MM.1S (cell line): ENCODE results near the gene PDAP1.
A peak's percentile ranks its signal among the peaks of the same experiment; 100 is the strongest.

Source experiments
- DNase-seq: peaks from one replicate; pipeline ENCODE4 v3.0.0-alpha.2; 2015
- H2AFZ ChIP-seq: fragments of 300-600 bp; sonication (generic); 2 replicates; pipeline ENCODE4 v1.6.0; 2016; ENCODE audit warnings: antibody characterized with exemption, low read length
- H3F3A ChIP-seq: fragments of 300-600 bp; sonication (generic); 2 replicates; pipeline ENCODE4 v1.6.1; 2016; ENCODE audit warnings: mild to moderate bottlenecking, antibody characterized with exemption, low read length, moderate library complexity, mixed read lengths; ENCODE audit not compliant: insufficient read depth
- H3K27ac ChIP-seq: fragments of 300-600 bp; sonication (generic); 2 replicates; pipeline ENCODE4 v1.5.1; 2016; ENCODE audit warnings: mild to moderate bottlenecking, low read length
- H3K27me3 ChIP-seq: fragments of 300-600 bp; sonication (generic); replicated peaks from 2 replicates; pipeline ENCODE4 v1.6.0; 2016; ENCODE audit warnings: low read length; ENCODE audit not compliant: insufficient read depth
- H3K36me3 ChIP-seq: fragments of 300-600 bp; sonication (generic); replicated peaks from 2 replicates; pipeline ENCODE4 v1.6.1; 2016; ENCODE audit warnings: mild to moderate bottlenecking, low read length, mixed read lengths; ENCODE audit not compliant: insufficient read depth
- H3K4me1 ChIP-seq: fragments of 300-600 bp; sonication (generic); 2 replicates; pipeline ENCODE4 v1.6.1; 2016; ENCODE audit warnings: low read length, mixed read lengths
- H3K4me2 ChIP-seq: fragments of 300-600 bp; sonication (generic); 2 replicates; pipeline ENCODE4 v1.6.0; 2016; ENCODE audit warnings: low read depth, low read length
- H3K4me3 ChIP-seq: fragments of 300-600 bp; sonication (generic); 2 replicates; pipeline ENCODE4 v1.5.1; 2016; ENCODE audit warnings: low read length, mixed read lengths
- H3K79me2 ChIP-seq: fragments of 300-600 bp; sonication (generic); 2 replicates; pipeline ENCODE4 v1.6.1; 2016; ENCODE audit warnings: mixed run types, low read length, mixed read lengths
- H3K9ac ChIP-seq: fragments of 300-600 bp; sonication (generic); 2 replicates; pipeline ENCODE4 v1.6.1; 2016; ENCODE audit warnings: low read length, mixed read lengths
- H3K9me2 ChIP-seq: fragments of 300-600 bp; sonication (generic); replicated peaks from 2 replicates; pipeline ENCODE4 v1.6.1; 2016; ENCODE audit warnings: mild to moderate bottlenecking, low read length, mixed read lengths; ENCODE audit not compliant: insufficient read depth
- H3K9me3 ChIP-seq: fragments of 300-600 bp; sonication (generic); replicated peaks from 2 replicates; pipeline ENCODE4 v1.6.1; 2016; ENCODE audit warnings: mild to moderate bottlenecking, low read length, mixed read lengths; ENCODE audit not compliant: insufficient read depth
- H4K20me1 ChIP-seq: fragments of 300-600 bp; sonication (generic); 2 replicates; pipeline ENCODE4 v1.6.1; 2016; ENCODE audit warnings: mild to moderate bottlenecking, low read length, moderate library complexity, mixed read lengths; ENCODE audit not compliant: insufficient read depth
- CTCF ChIP-seq: fragments of 300-600 bp; sonication (generic); IDR thresholded peaks from 2 replicates; pipeline ENCODE4 v1.5.1; 2016; ENCODE audit warnings: antibody characterized with exemption, low read length, mixed read lengths
- EZH2 ChIP-seq: fragments of 300-600 bp; sonication (generic); optimal IDR thresholded peaks from 2 replicates; pipeline ENCODE3; 2017; ENCODE audit warnings: low read depth, mild to moderate bottlenecking, antibody characterized with exemption, low read length, mixed read lengths
- EZH2phosphoT487 ChIP-seq: fragments of 300-600 bp; sonication (generic); IDR thresholded peaks from 2 replicates; pipeline ENCODE4 v1.6.1; 2018; ENCODE audit warnings: antibody characterized with exemption, low read length

The PDAP1 gene

GRCh38 chr7:99395616-99396327, 12.6 kb downstream of the PDAP1 start:
- peaks cover 12% of the 10 kb centered on the region; the same call in 1 of the 2 replicates for H3K79me2 ChIP-seq
- no peaks in the 10 kb centered on the region for H3K9me2 ChIP-seq
- H3K27ac ChIP-seq: no peak overlapping the region
- no peaks in the 10 kb centered on the region for H3K9me3 ChIP-seq
- no peak overlapping the region for H3K4me3 ChIP-seq
- H3K4me1 ChIP-seq: no peaks in the 10 kb centered on the region
- no peak overlapping the region for H3K4me2 ChIP-seq
- H3K9ac ChIP-seq: no peak overlapping the region
- H3K36me3 ChIP-seq: no peaks in the 10 kb centered on the region
- TF ChIP-seq EZH2 (no peak), EZH2phosphoT487 (no peak), CTCF (no peak)
- no peaks in the 10 kb centered on the region for H4K20me1 ChIP-seq
- no peak overlapping the region for H2AFZ ChIP-seq
- DNase-seq: no peak
- H3K27me3 ChIP-seq: no peaks in the 10 kb centered on the region
- H3F3A ChIP-seq: peaks cover 8% of the 10 kb centered on the region

GRCh38 chr7:99394188-99394502, 14.3 kb downstream of the PDAP1 start:
- no peak overlapping the region for H3K27ac ChIP-seq
- TF ChIP-seq CTCF (no peak), EZH2phosphoT487 (no peak), EZH2 (no peak)
- no peaks in the 10 kb centered on the region for H3K4me1 ChIP-seq
- H3K27me3 ChIP-seq: no peaks in the 10 kb centered on the region
- H3F3A ChIP-seq: peaks cover 8% of the 10 kb centered on the region
- peaks cover 12% of the 10 kb centered on the region; the same call in 1 of the 2 replicates for H3K79me2 ChIP-seq
- H4K20me1 ChIP-seq: no peaks in the 10 kb centered on the region
- no peak for DNase-seq
- no peaks in the 10 kb centered on the region for H3K36me3 ChIP-seq
- H3K9me2 ChIP-seq: no peaks in the 10 kb centered on the region
- H3K9me3 ChIP-seq: no peaks in the 10 kb centered on the region
- H3K9ac ChIP-seq: no peak overlapping the region
- no peak overlapping the region for H3K4me2 ChIP-seq
- H2AFZ ChIP-seq: no peak overlapping the region
- H3K4me3 ChIP-seq: no peak overlapping the region

GRCh38 chr7:99393355-99394187, 14.8 kb downstream of the PDAP1 start:
- Histone ChIP-seq H3K4me2 (peak overlapping the region; percentile 77), H3K9me3 (no peaks in the 10 kb centered on the region), H3K4me1 (no peaks in the 10 kb centered on the region), H3K79me2 (peaks cover 12% of the 10 kb centered on the region; the same call in 1 of the 2 replicates), H2AFZ (0 out of 2 replicates have a peak overlapping the region, but pooled peaks have one; percentile 34), H3K27me3 (no peaks in the 10 kb centered on the region), H3K9ac (peak overlapping the region; percentile 56; the same call in 1 of the 2 replicates), H3F3A (peaks cover 8% of the 10 kb centered on the region), H3K9me2 (no peaks in the 10 kb centered on the region), H3K27ac (peak overlapping the region; percentile 47; the same call in 1 of the 2 replicates), H4K20me1 (no peaks in the 10 kb centered on the region), H3K36me3 (no peaks in the 10 kb centered on the region), H3K4me3 (peak overlapping the region; percentile 65)
- DNase-seq: no peak
- TF ChIP-seq CTCF (no peak), EZH2 (no peak), EZH2phosphoT487 (no peak)
